Activated CD4-positive, alpha-beta T cell treated with anti-CD3 and anti-CD28 coated beads for 36 hours (primary cell): ENCODE measurements around the gene PCSK7. TPM values are rescaled to one million over a fixed set of nuclear protein-coding genes. Genes with fewer than 3 reads are reported as not detected.

Source experiments
- ATAC-seq: fragments of 200-7000 bp; cut with Tn5 transposase; one replicate; pipeline ENCODE4 v1.10.0; 2021; ENCODE audit warnings: mild to moderate bottlenecking, moderate library complexity
- CTCF ChIA-PET: fragments of 350-600 bp; sonication (Branson Sonifier 250); formaldehyde crosslinking; loops from one replicate; lab custom pipeline; 2021; ENCODE audit warnings: antibody characterized with exemption; lab: Charles Lee
- POLR2A ChIA-PET: fragments of 350-600 bp; sonication (Branson Sonifier 250); formaldehyde crosslinking; loops from one replicate; lab custom pipeline; 2021; ENCODE audit warnings: antibody characterized with exemption, inconsistent platforms; lab: Charles Lee
- DNase-seq: peaks from one replicate; pipeline ENCODE4 v3.0.0-alpha.2; 2020
- H3K27ac Mint-ChIP-seq: one replicate; pipeline ENCODE4 v1.8.0; 2021; ENCODE audit warnings: mixed read lengths
- H3K27me3 Mint-ChIP-seq: one replicate; pipeline ENCODE4 v1.8.0; 2021; ENCODE audit warnings: mixed read lengths
- H3K36me3 Mint-ChIP-seq: one replicate; pipeline ENCODE4 v1.8.0; 2021; ENCODE audit warnings: low read depth, mixed read lengths
- H3K4me1 Mint-ChIP-seq: one replicate; pipeline ENCODE4 v1.8.0; 2021; ENCODE audit warnings: mixed read lengths
- H3K4me3 Mint-ChIP-seq: one replicate; pipeline ENCODE4 v1.8.0; 2021; ENCODE audit warnings: mild to moderate bottlenecking, moderate library complexity, mixed read lengths
- H3K9me3 Mint-ChIP-seq: one replicate; pipeline ENCODE4 v1.8.0; 2021; ENCODE audit warnings: low read depth, mixed read lengths
- intact Hi-C, 2 experiments: fragments of 100-400 bp; cut with DNase I in 1 of 2; cut with micrococcal nuclease in 1 of 2; formaldehyde crosslinking; loops; one replicate each; pipeline versions ENCODE4 v1.14.2 to v1.15.1; 2022 to 2024; cut with DNase I, micrococcal nuclease
- total RNA-seq, 2 experiments: library from RNA; stranded (reverse); gene quantifications; one replicate each; pipeline ENCODE4 v1.2.3, GENCODE V29; 2021

The PCSK7 gene
- total RNA-seq, 2 experiments from 2014 or later: 95.0 to 96.2 TPM

GRCh38 chr11:117195761-117196160 lies 36.1 kb downstream of the PCSK7 start:
- Mint-ChIP-seq H3K36me3 (peaks cover 3% of the 10 kb centered on the region), H3K4me3 (no peak overlapping the region), H3K27me3 (no peaks in the 10 kb centered on the region), H3K9me3 (no peaks in the 10 kb centered on the region), H3K27ac (no peak overlapping the region), H3K4me1 (no peaks in the 10 kb centered on the region)
- CTCF ChIA-PET: interaction anchor here (0.6 kb wide), 1 partner anchor 71 kb away, joined by 3 read pairs; no protein-coding TSS in a partner anchor
- POLR2A ChIA-PET: interaction anchor here (1.0 kb wide), 1 partner anchor 31 kb away, joined by 3 read pairs; no protein-coding TSS in a partner anchor
- no peak for ATAC-seq
- intact Hi-C loops: no loop called here
- no peak for DNase-seq

GRCh38 chr11:117195258-117195657 lies 36.6 kb downstream of the PCSK7 start:
- POLR2A ChIA-PET: interaction anchor here (1.0 kb wide), 1 partner anchor 31 kb away, joined by 3 read pairs; no protein-coding TSS in a partner anchor
- DNase-seq: no peak
- no peaks in the 10 kb centered on the region for H3K9me3 Mint-ChIP-seq
- CTCF ChIA-PET: interaction anchor here (0.6 kb wide), 1 partner anchor 70 kb away, joined by 3 read pairs; no protein-coding TSS in a partner anchor
- no peak overlapping the region for H3K4me3 Mint-ChIP-seq
- peaks cover 5% of the 10 kb centered on the region for H3K36me3 Mint-ChIP-seq
- intact Hi-C loops: no loop called here
- H3K4me1 Mint-ChIP-seq: no peaks in the 10 kb centered on the region
- no peak for ATAC-seq
- peak overlapping the region; percentile 1 for H3K27ac Mint-ChIP-seq
- H3K27me3 Mint-ChIP-seq: no peaks in the 10 kb centered on the region

GRCh38 chr11:117194267-117194666 lies 37.6 kb downstream of the PCSK7 start:
- intact Hi-C loops: no loop called here
- Mint-ChIP-seq H3K27ac (no peak overlapping the region), H3K4me3 (no peak overlapping the region), H3K27me3 (no peaks in the 10 kb centered on the region), H3K4me1 (no peaks in the 10 kb centered on the region), H3K9me3 (no peaks in the 10 kb centered on the region), H3K36me3 (peaks cover 5% of the 10 kb centered on the region)
- ChIA-PET CTCF (interaction anchor here (0.8 to 1.2 kb wide), 2 partner anchors 11 to 13 kb away, joined by 3 to 4 read pairs; no protein-coding TSS in a partner anchor), POLR2A (no interaction called here)
- ATAC-seq (no peak), DNase-seq (no peak)

- CTCF ChIA-PET: interaction anchor here (0.8 to 1.2 kb wide), 3 partner anchors 9 to 13 kb away, joined by 3 to 4 read pairs (median 3); no protein-coding TSS in a partner anchor
- H3K4me3 Mint-ChIP-seq: no peak overlapping the region
- peaks cover 5% of the 10 kb centered on the region for H3K36me3 Mint-ChIP-seq
- intact Hi-C loops: no loop called here
- no peak overlapping the region for H3K27ac Mint-ChIP-seq
- no peaks in the 10 kb centered on the region for H3K4me1 Mint-ChIP-seq
- DNase-seq (no peak), ATAC-seq (no peak)
- no peaks in the 10 kb centered on the region for H3K27me3 Mint-ChIP-seq
- POLR2A ChIA-PET: no interaction called here
- no peaks in the 10 kb centered on the region for H3K9me3 Mint-ChIP-seq
These were observed 38.5 kb downstream of the PCSK7 start for GRCh38 chr11:117193130-117194020.

- no peak for DNase-seq
- H3K4me3 Mint-ChIP-seq: no peak overlapping the region
- POLR2A ChIA-PET: no interaction called here
- CTCF ChIA-PET: interaction anchor here (1.0 kb wide), 1 partner anchor 10 kb away, joined by 3 read pairs; no protein-coding TSS in a partner anchor
- no peaks in the 10 kb centered on the region for H3K27me3 Mint-ChIP-seq
- H3K4me1 Mint-ChIP-seq: no peaks in the 10 kb centered on the region
- ATAC-seq: no peak
- H3K36me3 Mint-ChIP-seq: peaks cover 5% of the 10 kb centered on the region
- no peaks in the 10 kb centered on the region for H3K9me3 Mint-ChIP-seq
- H3K27ac Mint-ChIP-seq: no peak overlapping the region
- intact Hi-C loops: no loop called here
These were observed 39.4 kb downstream of the PCSK7 start for GRCh38 chr11:117192401-117192875.

- ChIA-PET POLR2A (no interaction called here), CTCF (interaction anchor here (1.0 kb wide), 1 partner anchor 10 kb away, joined by 3 read pairs; no protein-coding TSS in a partner anchor)
- intact Hi-C loops: no loop called here
- Mint-ChIP-seq H3K27ac (no peak overlapping the region), H3K9me3 (no peaks in the 10 kb centered on the region), H3K36me3 (peaks cover 5% of the 10 kb centered on the region), H3K4me1 (no peaks in the 10 kb centered on the region), H3K27me3 (no peaks in the 10 kb centered on the region), H3K4me3 (no peak overlapping the region)
- ATAC-seq: no peak
- DNase-seq: no peak
These were observed 40.0 kb downstream of the PCSK7 start for GRCh38 chr11:117191680-117192400.

- no peak overlapping the region for H3K4me3 Mint-ChIP-seq
- H3K9me3 Mint-ChIP-seq: no peaks in the 10 kb centered on the region
- H3K27ac Mint-ChIP-seq: no peak overlapping the region
- peaks cover 2% of the 10 kb centered on the region for H3K36me3 Mint-ChIP-seq
- H3K27me3 Mint-ChIP-seq: no peaks in the 10 kb centered on the region
- no peak for DNase-seq
- intact Hi-C loops: no loop called here
- no peaks in the 10 kb centered on the region for H3K4me1 Mint-ChIP-seq
- CTCF ChIA-PET: no interaction called here
- POLR2A ChIA-PET: no interaction called here
- no peak for ATAC-seq
These were observed 41.8 kb downstream of the PCSK7 start for GRCh38 chr11:117189941-117190544.

GRCh38 chr11:117189191-117189940 lies 42.5 kb downstream of the PCSK7 start:
- Mint-ChIP-seq H3K27ac (no peak overlapping the region), H3K36me3 (peaks cover 2% of the 10 kb centered on the region), H3K4me1 (no peaks in the 10 kb centered on the region), H3K9me3 (no peaks in the 10 kb centered on the region), H3K27me3 (no peaks in the 10 kb centered on the region), H3K4me3 (no peak overlapping the region)
- ChIA-PET CTCF (interaction anchor here (0.6 kb wide), 1 partner anchor 9 kb away, joined by 6 read pairs; no protein-coding TSS in a partner anchor), POLR2A (interaction anchor here (1.0 kb wide), 1 partner anchor 11 kb away, joined by 3 read pairs; the partner anchor contains the start of gene SIDT2)
- no peak for DNase-seq
- intact Hi-C loops: no loop called here
- no peak for ATAC-seq

GRCh38 chr11:117188620-117189081 lies 43.2 kb downstream of the PCSK7 start:
- peaks cover 2% of the 10 kb centered on the region for H3K36me3 Mint-ChIP-seq
- POLR2A ChIA-PET: interaction anchor here (1.0 kb wide), 1 partner anchor 10 kb away, joined by 3 read pairs; the partner anchor contains the start of gene SIDT2
- no peak for DNase-seq
- H3K27me3 Mint-ChIP-seq: no peaks in the 10 kb centered on the region
- H3K4me3 Mint-ChIP-seq: no peak overlapping the region
- no peak for ATAC-seq
- intact Hi-C loops: no loop called here
- no peaks in the 10 kb centered on the region for H3K4me1 Mint-ChIP-seq
- H3K9me3 Mint-ChIP-seq: no peaks in the 10 kb centered on the region
- H3K27ac Mint-ChIP-seq: no peak overlapping the region
- CTCF ChIA-PET: interaction anchor here (0.6 kb wide), 1 partner anchor 9 kb away, joined by 6 read pairs; no protein-coding TSS in a partner anchor

GRCh38 chr11:117187799-117188481 lies 43.9 kb downstream of the PCSK7 start:
- intact Hi-C loops: no loop called here
- no peaks in the 10 kb centered on the region for H3K4me1 Mint-ChIP-seq

More at GRCh38 chr11:117187799-117188481, 43.9 kb downstream of the PCSK7 start:
- CTCF ChIA-PET: no interaction called here
- POLR2A ChIA-PET: interaction anchor here (1.0 kb wide), 1 partner anchor 10 kb away, joined by 3 read pairs; the partner anchor contains the start of gene SIDT2
- Mint-ChIP-seq H3K4me3 (no peak overlapping the region), H3K27me3 (no peaks in the 10 kb centered on the region), H3K36me3 (peaks cover 2% of the 10 kb centered on the region), H3K9me3 (no peaks in the 10 kb centered on the region), H3K27ac (no peak overlapping the region)
- DNase-seq (no peak), ATAC-seq (no peak)
